ENCODE results near the gene MSH5. TPM values are rescaled to one million over a fixed set of nuclear protein-coding genes. Genes with fewer than 3 reads are reported as not detected.
"Not testable (repeated sequence)": the region's sequence is repeated elsewhere in the genome, so short reads cannot be mapped to it uniquely, and the experiment has no call there.

Gene MSH5
- total RNA-seq, 1 experiment from 2014 or later: 58.4 TPM

DNA sequence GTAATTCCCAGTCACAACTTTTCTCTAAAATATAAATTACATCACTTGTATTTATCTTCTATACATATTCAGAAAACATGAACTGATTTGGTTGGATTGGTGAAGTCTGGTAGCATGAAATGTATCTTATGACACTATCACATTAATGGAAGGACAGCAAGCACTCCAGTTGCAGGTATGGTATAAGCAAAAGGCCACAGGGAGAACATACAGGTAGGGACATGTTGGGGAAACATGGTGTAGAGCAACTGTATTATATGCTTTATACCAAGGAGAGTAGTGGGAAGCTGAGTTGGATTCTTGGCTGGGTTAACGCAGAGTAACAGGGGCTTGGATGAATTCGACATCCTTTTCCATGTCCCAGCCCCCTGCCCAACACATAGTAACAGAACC lies 57.2 kb downstream of the MSH5 start:
- Histone ChIP-seq H3K36me3 (ENCODE audit: insufficient read depth, low read length) (no peaks in the 10 kb centered on the region; the same call in 1 of the 2 replicates), H3K9me2 (replicated peaks; ENCODE audit: insufficient read depth, low read length) (no peaks in the 10 kb centered on the region), H3K79me2 (ENCODE audit: low read length) (peaks cover 28% of the 10 kb centered on the region), H3K4me3 (ENCODE audit: low read length) (no peak overlapping the region), H3K4me1 (ENCODE audit: low read length) (peaks cover 22% of the 10 kb centered on the region), H3K27me3 (ENCODE audit: low read length) (no peaks in the 10 kb centered on the region), H3K4me2 (ENCODE audit: low read depth, low read length, poor library complexity, severe bottlenecking) (no peak overlapping the region), H4K20me1 (ENCODE audit: insufficient read depth, low read depth, low read length) (no peaks in the 10 kb centered on the region), H2AFZ (ENCODE audit: low read length) (no peak overlapping the region), H3K27ac (ENCODE audit: low read length) (no peak overlapping the region), H3K9me3 (ENCODE audit: low read length) (no peaks in the 10 kb centered on the region), H3K9ac (ENCODE audit: low read length) (no peak overlapping the region)
- DNase-seq: no peak

DNA sequence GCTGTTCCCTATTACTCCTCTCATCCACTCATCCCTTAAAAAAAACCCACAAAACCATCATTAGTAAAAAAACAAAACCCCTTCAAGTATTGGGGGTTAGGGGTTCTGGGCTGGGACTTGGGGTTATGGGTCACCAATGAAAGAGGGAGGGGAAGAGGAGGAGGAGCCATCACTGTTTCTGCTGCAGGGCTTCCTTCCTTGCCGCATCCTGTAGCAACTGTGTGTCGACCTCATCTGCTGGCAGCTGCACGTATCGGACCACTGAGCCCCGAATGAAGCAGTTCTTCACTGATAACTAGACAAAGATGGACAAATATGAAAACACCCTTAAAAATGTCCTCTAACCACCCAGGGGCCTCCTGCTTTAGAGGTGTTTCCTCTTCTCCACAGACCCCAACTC lies 57.8 kb downstream of the MSH5 start:
- peaks cover 21% of the 10 kb centered on the region for H3K4me1 ChIP-seq (ENCODE audit: low read length)
- H4K20me1 ChIP-seq (ENCODE audit: insufficient read depth, low read depth, low read length): no peaks in the 10 kb centered on the region
- no peak overlapping the region for H3K9ac ChIP-seq (ENCODE audit: low read length)
- H3K4me2 ChIP-seq (ENCODE audit: low read depth, low read length, poor library complexity, severe bottlenecking): no peak overlapping the region
- no peaks in the 10 kb centered on the region for H3K27me3 ChIP-seq (ENCODE audit: low read length)
- H3K36me3 ChIP-seq (ENCODE audit: insufficient read depth, low read length): no peaks in the 10 kb centered on the region; the same call in 1 of the 2 replicates
- H3K4me3 ChIP-seq (ENCODE audit: low read length): no peak overlapping the region
- DNase-seq: no peak
- H2AFZ ChIP-seq (ENCODE audit: low read length): no peak overlapping the region
- H3K9me3 ChIP-seq (ENCODE audit: low read length): no peaks in the 10 kb centered on the region
- H3K79me2 ChIP-seq (ENCODE audit: low read length): peaks cover 27% of the 10 kb centered on the region
- H3K9me2 ChIP-seq (replicated peaks; ENCODE audit: insufficient read depth, low read length): no peaks in the 10 kb centered on the region
- no peak overlapping the region for H3K27ac ChIP-seq (ENCODE audit: low read length)

DNA sequence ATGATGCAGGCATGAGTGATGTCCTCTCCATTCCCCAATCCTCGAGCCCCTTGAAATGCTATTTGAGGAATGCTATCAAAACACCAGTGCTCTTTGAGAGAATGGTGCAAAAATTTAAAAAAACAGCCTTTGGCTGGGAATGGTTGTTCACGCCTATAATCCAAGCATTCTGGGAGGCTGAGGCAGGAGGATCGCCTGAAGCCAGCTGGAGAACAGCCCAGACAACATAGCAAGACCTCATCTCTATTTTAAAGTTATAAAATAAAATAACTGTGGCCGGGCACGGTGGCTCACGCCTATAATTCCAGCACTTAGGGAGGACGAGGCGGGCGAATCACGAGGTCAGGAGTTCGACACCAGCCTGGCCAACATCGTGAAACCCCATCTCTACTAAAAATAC lies 60.0 kb downstream of the MSH5 start:
- Histone ChIP-seq H3K27ac (ENCODE audit: low read length) (no peak overlapping the region), H4K20me1 (ENCODE audit: insufficient read depth, low read depth, low read length) (no peaks in the 10 kb centered on the region), H3K4me3 (ENCODE audit: low read length) (no peak overlapping the region)

DNA sequence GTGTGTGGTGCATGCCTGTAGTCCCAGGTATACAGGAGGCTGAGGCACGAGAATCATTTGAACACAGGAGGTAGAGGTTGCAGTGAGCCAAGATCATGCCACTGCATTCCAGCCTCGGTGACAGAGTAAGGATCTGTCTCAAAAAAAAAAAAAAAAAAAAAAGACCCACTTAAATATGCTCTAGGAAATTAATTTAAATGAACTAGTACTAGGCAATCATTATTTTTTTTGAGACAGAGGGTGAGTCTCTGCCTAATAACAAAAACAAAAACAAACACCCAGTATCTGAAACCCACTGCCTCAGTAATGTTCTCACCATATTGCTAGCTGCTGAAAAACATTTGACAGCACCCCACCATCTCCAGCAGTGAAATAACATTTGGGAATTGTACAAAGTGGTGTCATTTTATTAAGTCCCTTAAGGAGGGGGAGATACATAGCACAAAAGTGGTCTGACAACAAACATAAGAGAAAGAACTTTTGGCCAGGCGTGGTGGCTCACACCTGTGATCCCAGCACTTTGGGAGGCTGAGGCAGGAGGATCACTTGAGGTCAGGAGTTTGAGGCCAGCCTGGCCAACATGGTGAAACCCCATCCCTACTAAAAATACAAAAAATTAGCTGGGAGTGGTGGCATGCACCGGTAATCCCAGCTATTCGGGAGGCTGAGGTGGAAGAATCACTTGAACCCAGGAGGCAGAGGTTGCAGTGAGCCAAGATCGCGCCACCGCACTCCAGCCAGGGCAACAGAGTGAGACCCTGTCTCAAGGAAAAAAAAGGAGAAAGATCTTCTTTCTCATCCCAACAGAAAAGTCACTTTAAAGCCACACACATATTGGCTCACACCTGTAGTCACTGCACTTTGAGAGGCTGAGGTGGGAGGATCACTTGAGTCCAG lies 61.5 kb downstream of the MSH5 start:
- not testable (repeated sequence) for H3K4me2 ChIP-seq (ENCODE audit: low read depth, low read length, poor library complexity, severe bottlenecking); DNase-seq; H3K36me3 ChIP-seq (ENCODE audit: insufficient read depth, low read length); H3K27me3 ChIP-seq (ENCODE audit: low read length); H3K9ac ChIP-seq (ENCODE audit: low read length); H3K4me1 ChIP-seq (ENCODE audit: low read length); H2AFZ ChIP-seq (ENCODE audit: low read length); H3K4me3 ChIP-seq (ENCODE audit: low read length); H3K27ac ChIP-seq (ENCODE audit: low read length); H3K9me2 ChIP-seq (replicated peaks; ENCODE audit: insufficient read depth, low read length); H4K20me1 ChIP-seq (ENCODE audit: insufficient read depth, low read depth, low read length); H3K9me3 ChIP-seq (ENCODE audit: low read length)
- H3K79me2 ChIP-seq (ENCODE audit: low read length): peaks cover 26% of the 10 kb centered on the region

More for the DNA sequence above, 60.0 kb downstream of the MSH5 start:
- Histone ChIP-seq H3K79me2 (ENCODE audit: low read length) (peaks cover 19% of the 10 kb centered on the region), H3K27me3 (ENCODE audit: low read length) (no peaks in the 10 kb centered on the region), H3K4me2 (ENCODE audit: low read depth, low read length, poor library complexity, severe bottlenecking) (no peak overlapping the region), H3K36me3 (ENCODE audit: insufficient read depth, low read length) (peaks cover 3% of the 10 kb centered on the region; the same call in 1 of the 2 replicates), H3K9ac (ENCODE audit: low read length) (no peak overlapping the region), H2AFZ (ENCODE audit: low read length) (no peak overlapping the region), H3K9me2 (replicated peaks; ENCODE audit: insufficient read depth, low read length) (no peaks in the 10 kb centered on the region), H3K9me3 (ENCODE audit: low read length) (no peaks in the 10 kb centered on the region), H3K4me1 (ENCODE audit: low read length) (peaks cover 5% of the 10 kb centered on the region)
- no peak for DNase-seq

DNA sequence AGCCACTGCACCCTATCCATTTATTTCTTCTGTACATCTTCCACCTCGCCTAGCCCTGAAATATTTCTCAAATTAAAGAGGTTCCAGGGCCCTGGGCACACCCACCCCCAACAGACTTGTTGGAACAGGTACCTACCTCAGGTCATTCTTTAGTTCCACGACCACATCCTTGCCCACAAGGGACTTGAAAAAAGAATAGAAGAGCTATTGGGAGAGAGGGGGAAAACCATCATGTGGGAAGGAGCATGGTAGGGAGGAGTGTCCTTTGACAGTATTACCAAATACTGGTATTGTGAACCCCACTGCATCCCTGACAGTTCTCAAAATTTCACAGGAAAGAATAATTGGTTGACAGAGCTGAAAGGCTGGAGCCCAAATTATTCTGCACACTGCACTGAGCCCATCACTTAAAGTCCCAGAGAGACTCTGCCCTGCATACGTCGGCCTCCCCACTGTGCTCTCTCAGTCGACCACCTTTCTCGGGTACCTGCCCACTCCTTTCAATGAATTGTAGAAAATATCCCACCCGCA lies 66.2 kb downstream of the MSH5 start:
- no peaks in the 10 kb centered on the region for H3K9me2 ChIP-seq (replicated peaks; ENCODE audit: insufficient read depth, low read length)
- no peaks in the 10 kb centered on the region for H3K9me3 ChIP-seq (ENCODE audit: low read length)
- H2AFZ ChIP-seq (ENCODE audit: low read length): peak overlapping the region; percentile 24; the same call in 1 of the 2 replicates
- H3K27ac ChIP-seq (ENCODE audit: low read length): peak overlapping the region; percentile 53
- H3K4me2 ChIP-seq (ENCODE audit: low read depth, low read length, poor library complexity, severe bottlenecking): peak overlapping the region; percentile 95
- peak overlapping the region; percentile 86 for H3K9ac ChIP-seq (ENCODE audit: low read length)
- H3K4me3 ChIP-seq (ENCODE audit: low read length): peak overlapping the region; percentile 87
- H3K79me2 ChIP-seq (ENCODE audit: low read length): peaks cover 30% of the 10 kb centered on the region
- peak; percentile 58 for DNase-seq
- H3K4me1 ChIP-seq (ENCODE audit: low read length): peaks cover 10% of the 10 kb centered on the region
- no peaks in the 10 kb centered on the region for H3K27me3 ChIP-seq (ENCODE audit: low read length)
- H3K36me3 ChIP-seq (ENCODE audit: insufficient read depth, low read length): 0 out of 2 replicates have a peak, but pooled peaks cover 3% of the 10 kb centered on the region
- no peaks in the 10 kb centered on the region for H4K20me1 ChIP-seq (ENCODE audit: insufficient read depth, low read depth, low read length)

DNA sequence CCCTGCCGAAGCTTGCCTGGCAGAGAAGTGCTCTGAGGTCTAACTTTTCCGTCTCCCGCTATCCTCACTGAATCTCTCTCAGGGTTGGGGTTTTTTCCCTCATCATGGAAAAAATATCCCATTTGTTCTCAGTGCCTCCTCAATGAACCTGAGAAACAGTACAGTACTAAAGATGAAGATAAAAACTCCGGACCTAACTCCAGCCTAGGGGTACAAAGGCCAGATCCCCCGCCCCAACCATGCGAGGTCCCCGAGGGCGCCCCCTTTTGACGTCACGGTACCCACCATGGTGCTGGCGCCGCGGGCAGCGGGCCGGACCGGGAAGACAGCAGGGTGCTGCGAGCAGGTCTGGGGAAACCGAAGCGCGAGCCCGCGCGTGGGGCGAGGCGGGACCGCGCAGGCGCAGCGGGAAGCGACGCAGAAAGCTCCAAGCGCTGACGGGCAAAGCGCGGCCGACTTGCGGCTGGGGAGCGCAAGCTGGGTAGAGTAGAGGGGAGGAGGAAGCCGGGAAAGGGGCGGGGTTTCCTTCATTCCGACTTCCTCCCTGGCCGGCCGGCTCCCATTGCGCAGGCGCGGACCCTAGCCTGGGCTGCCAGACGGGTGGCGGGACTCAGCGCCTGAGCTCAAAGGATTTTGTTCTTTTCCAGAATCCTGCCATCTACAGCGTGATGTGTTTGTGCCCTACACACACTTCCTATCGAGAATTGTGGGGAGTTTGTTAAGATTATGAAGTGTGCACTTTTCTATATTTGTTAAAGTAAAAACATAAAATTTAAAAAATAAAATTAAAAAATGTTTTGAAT lies 66.9 kb downstream of the MSH5 start, which contains the start of gene LSM2:
LSM2 (minus strand) TSS at position 497 of the 803 bp plus-strand sequence; CDS start at position 288, 209 bp downstream.
- peak; percentile 97 for DNase-seq
- H3K9me3 ChIP-seq (ENCODE audit: low read length): no peaks in the 10 kb centered on the region
- H3K9ac ChIP-seq (ENCODE audit: low read length): peak within 1 kb of the TSS; percentile 86
- H3K27ac ChIP-seq (ENCODE audit: low read length): peak within 1 kb of the TSS; percentile 53
- H4K20me1 ChIP-seq (ENCODE audit: insufficient read depth, low read depth, low read length): no peaks in the 10 kb centered on the region
- H3K27me3 ChIP-seq (ENCODE audit: low read length): no peaks in the 10 kb centered on the region
- H3K4me1 ChIP-seq (ENCODE audit: low read length): peaks cover 10% of the 10 kb centered on the region
- H3K4me2 ChIP-seq (ENCODE audit: low read depth, low read length, poor library complexity, severe bottlenecking): peak within 1 kb of the TSS; percentile 95
- 0 out of 2 replicates have a peak, but pooled peaks cover 3% of the 10 kb centered on the region for H3K36me3 ChIP-seq (ENCODE audit: insufficient read depth, low read length)
- peaks cover 30% of the 10 kb centered on the region for H3K79me2 ChIP-seq (ENCODE audit: low read length)
- peak within 1 kb of the TSS; percentile 87 for H3K4me3 ChIP-seq (ENCODE audit: low read length)
- H3K9me2 ChIP-seq (replicated peaks; ENCODE audit: insufficient read depth, low read length): no peaks in the 10 kb centered on the region
- peak within 1 kb of the TSS; percentile 24 for H2AFZ ChIP-seq (ENCODE audit: low read length)

DNA sequence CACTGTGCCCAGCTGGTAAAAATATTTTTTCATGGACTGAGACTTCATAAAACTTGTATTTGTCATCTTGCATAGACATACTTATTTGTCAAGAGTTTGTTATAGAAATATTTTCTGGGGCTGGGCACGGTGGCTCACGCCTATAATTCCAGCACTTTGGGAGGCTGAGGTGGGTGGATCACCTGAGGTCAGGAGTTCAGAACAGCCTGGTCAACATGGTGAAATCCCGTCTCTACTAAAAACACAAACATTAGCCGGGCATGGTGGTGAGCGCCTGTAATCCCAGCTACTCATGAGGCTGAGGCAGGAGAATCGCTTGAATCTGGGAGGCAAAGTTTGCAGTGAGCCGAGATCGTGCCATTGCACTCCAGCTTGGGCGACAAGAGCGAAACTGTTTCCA lies 68.8 kb downstream of the MSH5 start:
- not testable (repeated sequence) for H3K36me3 ChIP-seq (ENCODE audit: insufficient read depth, low read length); H3K9ac ChIP-seq (ENCODE audit: low read length); H3K4me3 ChIP-seq (ENCODE audit: low read length); H3K9me3 ChIP-seq (ENCODE audit: low read length); H3K4me1 ChIP-seq (ENCODE audit: low read length); H3K9me2 ChIP-seq (replicated peaks; ENCODE audit: insufficient read depth, low read length); H3K4me2 ChIP-seq (ENCODE audit: low read depth, low read length, poor library complexity, severe bottlenecking); H2AFZ ChIP-seq (ENCODE audit: low read length); H3K27me3 ChIP-seq (ENCODE audit: low read length); H3K27ac ChIP-seq (ENCODE audit: low read length); H4K20me1 ChIP-seq (ENCODE audit: insufficient read depth, low read depth, low read length); DNase-seq
- peaks cover 23% of the 10 kb centered on the region for H3K79me2 ChIP-seq (ENCODE audit: low read length)

DNA sequence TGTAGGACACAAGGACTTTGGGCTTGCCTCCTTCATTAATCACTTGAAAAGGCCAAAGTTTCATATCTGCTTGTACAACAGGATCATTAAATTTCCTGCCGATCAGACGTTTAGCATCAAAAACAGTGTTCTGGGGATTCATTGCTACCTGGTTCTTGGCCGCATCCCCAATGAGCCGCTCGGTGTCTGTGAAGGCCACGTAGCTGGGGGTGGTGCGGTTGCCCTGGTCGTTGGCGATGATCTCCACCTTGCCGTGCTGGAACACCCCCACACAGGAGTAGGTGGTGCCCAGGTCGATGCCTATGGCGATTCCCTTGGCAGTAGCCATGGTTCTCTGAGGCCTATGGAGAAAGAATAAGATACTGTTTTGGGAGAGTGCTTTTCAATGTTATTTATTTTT lies 71.8 kb downstream of the MSH5 start:
- Histone ChIP-seq H3K9me3 (ENCODE audit: low read length) (no peaks in the 10 kb centered on the region), H3K4me1 (ENCODE audit: low read length) (peaks cover 2% of the 10 kb centered on the region; the same call in 1 of the 2 replicates), H3K9ac (ENCODE audit: low read length) (no peak overlapping the region), H3K27me3 (ENCODE audit: low read length) (no peaks in the 10 kb centered on the region), H3K9me2 (replicated peaks; ENCODE audit: insufficient read depth, low read length) (no peaks in the 10 kb centered on the region), H3K4me3 (ENCODE audit: low read length) (no peak overlapping the region), H4K20me1 (ENCODE audit: insufficient read depth, low read depth, low read length) (no peaks in the 10 kb centered on the region), H3K36me3 (ENCODE audit: insufficient read depth, low read length) (no peaks in the 10 kb centered on the region), H3K79me2 (ENCODE audit: low read length) (peaks cover under 1% of the 10 kb centered on the region; the same call in 1 of the 2 replicates), H3K27ac (ENCODE audit: low read length) (no peak overlapping the region), H3K4me2 (ENCODE audit: low read depth, low read length, poor library complexity, severe bottlenecking) (no peak overlapping the region), H2AFZ (ENCODE audit: low read length) (no peak overlapping the region)
- no peak for DNase-seq
